ENCODE results near the gene NEK6. TPM values are rescaled to one million over a fixed set of nuclear protein-coding genes. Genes with fewer than 3 reads are reported as not detected.
A peak's percentile ranks its signal among the peaks of the same experiment; 100 is the strongest.

NEK6 gene
- total RNA-seq, 1 experiment from 2014 or later, result 57.9 TPM

GRCh38 chr9:124222918-124223720, 34.6 kb upstream of the NEK6 start:
- Histone ChIP-seq H3K4me2 (peak overlapping the region; percentile 35), H2AFZ (no peak overlapping the region), H4K20me1 (ENCODE audit: insufficient read depth) (no peaks in the 10 kb centered on the region), H3K27me3 (ENCODE audit: insufficient read depth, low read depth) (no peaks in the 10 kb centered on the region), H3K4me3 (no peak overlapping the region), H3F3A (ENCODE audit: insufficient read depth, low read depth) (no peaks in the 10 kb centered on the region; the same call in 1 of the 2 replicates), H3K9me3 (ENCODE audit: insufficient read depth, low read depth) (no peaks in the 10 kb centered on the region), H3K27ac (no peak overlapping the region), H3K9me2 (ENCODE audit: insufficient read depth) (no peaks in the 10 kb centered on the region), H3K4me1 (replicated peaks; ENCODE audit: insufficient read depth) (peaks cover 46% of the 10 kb centered on the region), H3K36me3 (ENCODE audit: low read depth) (no peaks in the 10 kb centered on the region), H3K79me2 (ENCODE audit: low read depth) (no peaks in the 10 kb centered on the region)
- CTCF ChIA-PET, result no interaction called here
- no peak for TF ChIP-seq EZH2 (IDR thresholded peaks at IDR 0.05; ENCODE audit: low read depth)
- TF ChIP-seq, protein P1, sequence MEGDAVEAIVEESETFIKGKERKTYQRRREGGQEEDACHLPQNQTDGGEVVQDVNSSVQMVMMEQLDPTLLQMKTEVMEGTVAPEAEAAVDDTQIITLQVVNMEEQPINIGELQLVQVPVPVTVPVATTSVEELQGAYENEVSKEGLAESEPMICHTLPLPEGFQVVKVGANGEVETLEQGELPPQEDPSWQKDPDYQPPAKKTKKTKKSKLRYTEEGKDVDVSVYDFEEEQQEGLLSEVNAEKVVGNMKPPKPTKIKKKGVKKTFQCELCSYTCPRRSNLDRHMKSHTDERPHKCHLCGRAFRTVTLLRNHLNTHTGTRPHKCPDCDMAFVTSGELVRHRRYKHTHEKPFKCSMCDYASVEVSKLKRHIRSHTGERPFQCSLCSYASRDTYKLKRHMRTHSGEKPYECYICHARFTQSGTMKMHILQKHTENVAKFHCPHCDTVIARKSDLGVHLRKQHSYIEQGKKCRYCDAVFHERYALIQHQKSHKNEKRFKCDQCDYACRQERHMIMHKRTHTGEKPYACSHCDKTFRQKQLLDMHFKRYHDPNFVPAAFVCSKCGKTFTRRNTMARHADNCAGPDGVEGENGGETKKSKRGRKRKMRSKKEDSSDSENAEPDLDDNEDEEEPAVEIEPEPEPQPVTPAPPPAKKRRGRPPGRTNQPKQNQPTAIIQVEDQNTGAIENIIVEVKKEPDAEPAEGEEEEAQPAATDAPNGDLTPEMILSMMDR (conservative IDR thresholded peaks at IDR 0.05), result no peak
- no TSS peak for BruUV-seq (replicated peaks)
- peak; percentile 81 to 87 for DNase-seq
- intact Hi-C loops (cut with micrococcal nuclease; ENCODE audit: unreplicated experiment), result loop anchor here (2.0 to 5.0 kb wide), 2 partner anchors 34 to 84 kb away; partner anchors contain the start of gene NEK6
- POLR2A ChIA-PET (ENCODE audit: unreplicated experiment), result interaction anchor here (0.5 kb wide), 1 partner anchor 90 kb away, joined by 6 read pairs; no protein-coding TSS in a partner anchor

DNA sequence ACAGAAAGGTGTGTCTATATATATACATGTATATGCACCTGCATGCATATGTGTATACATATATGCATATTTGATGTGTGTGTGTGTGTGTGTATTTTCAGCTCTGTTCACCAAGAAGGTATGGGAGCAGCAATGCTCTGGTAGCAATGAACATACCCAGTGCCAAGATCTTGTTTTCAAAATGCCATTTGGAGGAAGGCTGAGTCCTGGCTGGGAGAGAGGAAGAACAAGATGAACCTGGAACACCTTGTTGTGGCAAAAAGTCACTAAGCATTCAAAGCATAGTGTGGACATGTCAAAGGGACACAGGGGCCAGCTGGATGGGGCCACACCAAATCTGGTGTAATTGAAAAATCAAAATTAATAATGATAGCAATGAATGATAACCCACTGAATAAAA, 31.8 kb upstream of the NEK6 start:
- H3K4me1 ChIP-seq (replicated peaks; ENCODE audit: insufficient read depth), result peaks cover 27% of the 10 kb centered on the region
- H4K20me1 ChIP-seq (ENCODE audit: insufficient read depth), result no peaks in the 10 kb centered on the region
- no peak overlapping the region for H3K4me2 ChIP-seq
- no peaks in the 10 kb centered on the region for H3K79me2 ChIP-seq (ENCODE audit: low read depth)
- ChIA-PET POLR2A (ENCODE audit: unreplicated experiment) (no interaction called here), CTCF (no interaction called here)
- H3K9me2 ChIP-seq (ENCODE audit: insufficient read depth), result no peaks in the 10 kb centered on the region
- H3K27ac ChIP-seq, result no peak overlapping the region
- no TSS peak for BruUV-seq (replicated peaks)
- H3K9me3 ChIP-seq (ENCODE audit: insufficient read depth, low read depth), result no peaks in the 10 kb centered on the region
- H3K4me3 ChIP-seq, result no peak overlapping the region
- no peak for DNase-seq
- no peak overlapping the region for H2AFZ ChIP-seq
- TF ChIP-seq, protein P1 (conservative IDR thresholded peaks at IDR 0.05), result no peak
- TF ChIP-seq EZH2 (IDR thresholded peaks at IDR 0.05; ENCODE audit: low read depth), result no peak
- H3K27me3 ChIP-seq (ENCODE audit: insufficient read depth, low read depth), result no peaks in the 10 kb centered on the region
- no peaks in the 10 kb centered on the region; the same call in 1 of the 2 replicates for H3F3A ChIP-seq (ENCODE audit: insufficient read depth, low read depth)
- no peaks in the 10 kb centered on the region for H3K36me3 ChIP-seq (ENCODE audit: low read depth)
- intact Hi-C loops (cut with micrococcal nuclease; ENCODE audit: unreplicated experiment), result no loop called here

- Histone ChIP-seq H2AFZ (no peak overlapping the region), H3K36me3 (ENCODE audit: low read depth) (no peaks in the 10 kb centered on the region), H4K20me1 (ENCODE audit: insufficient read depth) (no peaks in the 10 kb centered on the region), H3K4me3 (no peak overlapping the region), H3K9me2 (ENCODE audit: insufficient read depth) (no peaks in the 10 kb centered on the region), H3K27ac (no peak overlapping the region), H3K9me3 (ENCODE audit: insufficient read depth, low read depth) (no peaks in the 10 kb centered on the region), H3K4me2 (no peak overlapping the region), H3K79me2 (ENCODE audit: low read depth) (no peaks in the 10 kb centered on the region), H3K27me3 (ENCODE audit: insufficient read depth, low read depth) (no peaks in the 10 kb centered on the region), H3K4me1 (replicated peaks; ENCODE audit: insufficient read depth) (peaks cover 9% of the 10 kb centered on the region), H3F3A (ENCODE audit: insufficient read depth, low read depth) (no peaks in the 10 kb centered on the region)
- CTCF ChIA-PET, result no interaction called here
- TF ChIP-seq, protein P1 (conservative IDR thresholded peaks at IDR 0.05), result no peak
- TF ChIP-seq EZH2 (IDR thresholded peaks at IDR 0.05; ENCODE audit: low read depth), result no peak
- POLR2A ChIA-PET (ENCODE audit: unreplicated experiment), result no interaction called here
- BruUV-seq (replicated peaks), result no TSS peak
- intact Hi-C loops (cut with micrococcal nuclease; ENCODE audit: unreplicated experiment), result no loop called here
- DNase-seq, result no peak
These were observed 29.2 kb upstream of the NEK6 start for GRCh38 chr9:124228516-124228915.

All from PC-9 (cell line).